Cardiac fibroblast (primary cell): ENCODE data around the gene MICAL1.

Source experiments
- DNase-seq, 2 donors: peaks; one replicate each; pipeline versions ENCODE4 v3.0.0 to v3.0.0-alpha.2; 2010; ENCODE audit warnings: low read depth in 2 of 2
- H3K4me3 ChIP-seq, 2 donors: replicated peaks in 1 of 2; 1 replicate in 1 of 2; 2 replicates in 1 of 2; pipeline ENCODE4 v1.5.1; 2011; ENCODE audit warnings: low read depth in 2 of 2, low read length in 2 of 2, mild to moderate bottlenecking in 2 of 2, moderate library complexity in 1 of 2
- TF ChIP-seq, protein P1 (sequence below): IDR thresholded peaks from one replicate; pipeline ENCODE4 v1.5.1; 2011; ENCODE audit warnings: low read depth, mild to moderate bottlenecking, low read length, inconsistent platforms

The MICAL1 gene

DNA sequence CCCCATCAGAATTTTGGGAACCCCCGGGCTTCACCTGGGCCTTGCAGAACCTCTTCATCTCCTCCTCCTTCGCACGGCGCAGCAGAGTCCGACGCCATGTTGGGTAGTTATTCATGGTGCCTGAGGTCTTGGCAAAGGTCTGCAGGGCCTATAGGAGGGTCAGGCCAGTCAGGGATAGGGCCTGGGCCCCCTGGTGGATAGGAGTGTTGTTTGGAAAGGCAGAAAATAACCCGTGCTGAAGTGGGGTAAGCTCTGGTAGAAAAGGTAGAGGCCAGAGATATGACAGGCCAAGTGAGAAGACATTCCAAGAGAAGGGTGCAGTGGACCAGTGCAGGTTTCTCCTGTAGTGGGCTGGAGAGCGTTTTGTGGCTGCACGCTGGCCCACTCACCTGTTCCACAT lies 10.2 kb downstream of the MICAL1 start:
- TF ChIP-seq, protein P1, sequence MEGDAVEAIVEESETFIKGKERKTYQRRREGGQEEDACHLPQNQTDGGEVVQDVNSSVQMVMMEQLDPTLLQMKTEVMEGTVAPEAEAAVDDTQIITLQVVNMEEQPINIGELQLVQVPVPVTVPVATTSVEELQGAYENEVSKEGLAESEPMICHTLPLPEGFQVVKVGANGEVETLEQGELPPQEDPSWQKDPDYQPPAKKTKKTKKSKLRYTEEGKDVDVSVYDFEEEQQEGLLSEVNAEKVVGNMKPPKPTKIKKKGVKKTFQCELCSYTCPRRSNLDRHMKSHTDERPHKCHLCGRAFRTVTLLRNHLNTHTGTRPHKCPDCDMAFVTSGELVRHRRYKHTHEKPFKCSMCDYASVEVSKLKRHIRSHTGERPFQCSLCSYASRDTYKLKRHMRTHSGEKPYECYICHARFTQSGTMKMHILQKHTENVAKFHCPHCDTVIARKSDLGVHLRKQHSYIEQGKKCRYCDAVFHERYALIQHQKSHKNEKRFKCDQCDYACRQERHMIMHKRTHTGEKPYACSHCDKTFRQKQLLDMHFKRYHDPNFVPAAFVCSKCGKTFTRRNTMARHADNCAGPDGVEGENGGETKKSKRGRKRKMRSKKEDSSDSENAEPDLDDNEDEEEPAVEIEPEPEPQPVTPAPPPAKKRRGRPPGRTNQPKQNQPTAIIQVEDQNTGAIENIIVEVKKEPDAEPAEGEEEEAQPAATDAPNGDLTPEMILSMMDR: no peak
- H3K4me3 ChIP-seq: no peak overlapping the region
- DNase-seq: no peak

GRCh38 chr6:109443425-109443950 lies 12.1 kb downstream of the MICAL1 start:
- no peak for DNase-seq
- no peak overlapping the region for H3K4me3 ChIP-seq

DNA sequence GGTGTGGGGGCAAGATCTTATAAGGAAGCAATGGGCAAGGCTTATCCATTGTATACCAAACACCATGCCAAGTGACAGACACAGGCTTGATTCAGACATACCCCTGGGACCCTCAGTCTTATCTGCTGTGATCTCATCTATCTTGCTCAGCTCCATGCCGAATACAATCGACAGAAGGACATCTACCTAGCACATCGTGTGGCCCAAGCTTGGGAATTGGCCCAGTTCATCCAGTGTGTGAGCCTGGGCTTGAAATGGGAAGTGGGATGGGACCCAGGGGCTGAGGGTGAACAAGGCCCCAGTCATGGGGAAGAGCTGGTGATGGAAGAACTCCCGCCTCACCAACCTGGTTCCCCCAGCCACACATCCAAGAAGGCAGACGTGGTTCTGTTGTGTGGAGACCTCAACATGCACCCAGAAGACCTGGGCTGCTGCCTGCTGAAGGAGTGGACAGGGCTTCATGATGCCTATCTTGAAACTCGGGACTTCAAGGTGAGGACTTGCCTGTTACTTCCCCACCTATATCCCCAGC lies 13.1 kb downstream of the MICAL1 start:
- TF ChIP-seq, protein P1: no peak
- H3K4me3 ChIP-seq: no peak overlapping the region
- DNase-seq: no peak

More at GRCh38 chr6:109443425-109443950, 12.1 kb downstream of the MICAL1 start:
- TF ChIP-seq, protein P1: no peak

DNA sequence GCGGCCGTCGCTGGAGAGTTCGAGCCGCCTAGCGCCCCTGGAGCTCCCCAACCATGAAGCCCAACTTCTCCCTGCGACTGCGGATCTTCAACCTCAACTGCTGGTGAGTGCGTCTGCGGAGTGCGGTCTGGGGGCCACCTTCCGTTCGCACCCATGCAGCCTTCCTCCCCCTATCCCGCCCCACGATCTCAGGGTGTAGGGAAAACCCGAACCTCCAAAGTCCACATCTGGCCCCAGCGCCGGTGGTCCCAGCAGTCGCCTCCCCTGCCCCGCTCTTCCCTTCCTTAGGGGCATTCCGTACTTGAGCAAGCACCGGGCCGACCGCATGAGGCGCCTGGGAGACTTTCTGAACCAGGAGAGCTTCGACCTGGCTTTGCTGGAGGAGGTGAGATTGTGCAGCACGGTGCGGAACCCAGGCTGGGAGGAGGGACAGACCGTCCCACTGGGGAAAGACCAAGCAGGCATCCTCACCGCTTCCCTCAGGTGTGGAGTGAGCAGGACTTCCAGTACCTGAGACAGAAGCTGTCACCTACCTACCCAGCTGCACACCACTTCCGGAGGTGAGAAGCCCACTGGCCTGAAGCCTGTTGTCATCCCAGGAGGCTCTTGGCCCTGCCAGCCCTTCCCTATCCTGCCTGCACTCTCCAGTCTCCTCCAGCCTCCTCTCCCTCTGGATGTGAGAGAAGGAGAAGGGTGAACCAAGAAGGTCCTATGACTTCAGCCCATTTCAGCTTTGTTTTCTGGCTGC lies 14.3 kb downstream of the MICAL1 start:
- peak; percentile 58 to 65 for DNase-seq
- TF ChIP-seq, protein P1: peak; percentile 7
- peak overlapping the region; percentile 81 to 87 for H3K4me3 ChIP-seq

DNA sequence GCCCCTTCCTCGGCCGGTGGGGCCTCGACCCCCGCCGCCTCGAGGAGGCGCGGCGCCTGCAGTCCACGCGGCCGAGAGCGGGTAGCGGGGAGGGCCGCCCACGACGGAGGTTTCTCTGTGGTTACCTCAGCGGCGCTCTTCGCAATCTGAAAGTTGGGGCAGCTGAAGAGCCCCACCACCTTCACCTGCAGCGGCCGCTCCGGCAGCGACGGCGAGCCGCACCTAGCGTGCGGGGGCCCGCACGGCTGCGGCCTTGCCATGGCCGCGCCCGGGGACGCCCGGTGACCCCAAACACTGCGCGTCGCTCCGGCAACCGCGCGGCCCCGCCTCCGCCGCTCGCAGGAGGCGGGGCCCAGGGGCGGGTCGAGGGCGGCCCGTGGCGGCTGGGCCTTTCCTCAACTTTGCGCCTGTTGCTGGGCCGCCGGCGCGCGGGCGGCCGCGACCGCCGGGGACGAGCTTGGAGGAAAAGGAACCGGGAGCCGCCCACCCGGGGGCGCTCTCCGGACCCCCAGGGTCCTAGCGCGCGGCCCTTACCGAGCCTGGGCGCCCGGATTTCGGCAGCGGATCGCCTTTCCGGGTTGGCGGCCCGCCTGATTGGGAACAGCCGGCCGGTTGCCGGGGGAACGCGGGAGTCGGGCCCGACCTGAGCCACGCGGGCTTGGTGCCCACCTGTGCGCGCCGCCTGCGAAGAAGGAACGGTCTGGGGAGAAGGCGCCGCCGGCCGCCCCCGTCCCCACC lies 15.1 kb downstream of the MICAL1 start, which contains the start of the genes PPIL6 and SMPD2:
TSS of gene PPIL6 (minus strand) at position 298 of the 738 bp plus-strand sequence. CDS start at position 260, 38 bp downstream.
TSS of gene SMPD2 (plus strand) at position 394 of the 738 bp plus-strand sequence. CDS start 398 bp downstream, outside the sequence.
- peak within 1 kb of the TSS; percentile 81 to 87 for H3K4me3 ChIP-seq
- DNase-seq: peak; percentile 85 to 95
- TF ChIP-seq, protein P1: no peak

DNA sequence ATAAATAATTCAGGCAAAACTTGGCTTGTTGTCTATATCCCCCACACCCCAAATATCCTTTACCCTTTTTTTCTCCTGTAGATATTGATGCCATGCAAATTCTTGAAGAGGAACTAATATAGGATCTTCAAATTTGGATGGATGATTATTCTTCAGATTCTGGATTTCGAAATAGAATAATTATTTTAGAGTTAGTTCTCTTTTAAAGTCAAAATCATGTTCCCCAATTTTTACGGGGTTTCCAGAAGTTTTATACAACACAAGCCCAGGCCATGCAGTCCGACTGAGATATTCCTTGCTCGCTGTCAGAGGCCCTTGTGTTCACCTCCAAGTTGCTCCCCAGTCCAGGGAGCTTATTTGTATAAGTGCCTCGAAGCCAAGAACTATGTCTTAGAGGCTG lies 19.5 kb downstream of the MICAL1 start:
- H3K4me3 ChIP-seq: no peak overlapping the region
- TF ChIP-seq, protein P1: no peak
- DNase-seq: no peak
